HG03135 (cell line): ENCODE measurements around the gene PAQR8.

Experiments used
- ATAC-seq: cut with Tn5 transposase; IDR thresholded peaks from one replicate; pipeline ENCODE4 v1.9.1; 2021; ENCODE audit warnings: mild to moderate bottlenecking, moderate library complexity; ENCODE audit not compliant: unreplicated experiment

The PAQR8 gene

GRCh38 chr6:52361945-52362442 lies at the start of gene PAQR8:
TSS of gene PAQR8 (plus strand) at chr6:52362151. CDS start at chr6:52403214, 41,063 bp downstream.
- ATAC-seq, result peak; percentile 84

GRCh38 chr6:52312461-52312860 lies 49.5 kb upstream of the PAQR8 start:
- no peak for ATAC-seq

GRCh38 chr6:52314752-52315151 lies 47.2 kb upstream of the PAQR8 start:
- no peak for ATAC-seq

GRCh38 chr6:52317211-52317610 lies 44.7 kb upstream of the PAQR8 start:
- ATAC-seq, result no peak

GRCh38 chr6:52317841-52318581 lies 43.9 kb upstream of the PAQR8 start:
- ATAC-seq, result peak; percentile 99

- no peak for ATAC-seq
Observed at GRCh38 chr6:52324189-52324588, 37.8 kb upstream of the PAQR8 start.

GRCh38 chr6:52325695-52326471 lies 36.1 kb upstream of the PAQR8 start:
- ATAC-seq, result no peak

- no peak for ATAC-seq
Observed at GRCh38 chr6:52326540-52327364, 35.2 kb upstream of the PAQR8 start.

GRCh38 chr6:52328303-52328662 lies 33.7 kb upstream of the PAQR8 start:
- ATAC-seq, result no peak

- ATAC-seq, result no peak
Observed at GRCh38 chr6:52328729-52329128, 33.2 kb upstream of the PAQR8 start.

GRCh38 chr6:52330470-52330869 lies 31.5 kb upstream of the PAQR8 start:
- ATAC-seq, result no peak

- no peak for ATAC-seq
Observed at GRCh38 chr6:52331793-52332457, 30.0 kb upstream of the PAQR8 start.

- ATAC-seq, result no peak
Observed at GRCh38 chr6:52333840-52334200, 28.1 kb upstream of the PAQR8 start.

- ATAC-seq, result no peak
Observed at GRCh38 chr6:52335576-52335975, 26.4 kb upstream of the PAQR8 start.

GRCh38 chr6:52336919-52337561 lies 24.9 kb upstream of the PAQR8 start:
- ATAC-seq, result no peak

- no peak for ATAC-seq
Observed at GRCh38 chr6:52337633-52338290, 24.2 kb upstream of the PAQR8 start.

GRCh38 chr6:52340603-52340880 lies 21.4 kb upstream of the PAQR8 start:
- ATAC-seq, result no peak

GRCh38 chr6:52341561-52342260 lies 20.2 kb upstream of the PAQR8 start:
- ATAC-seq, result no peak

GRCh38 chr6:52345311-52345710 lies 16.6 kb upstream of the PAQR8 start:
- ATAC-seq, result no peak
